ENCODE data around the gene DCAF7.

DCAF7 gene

DNA sequence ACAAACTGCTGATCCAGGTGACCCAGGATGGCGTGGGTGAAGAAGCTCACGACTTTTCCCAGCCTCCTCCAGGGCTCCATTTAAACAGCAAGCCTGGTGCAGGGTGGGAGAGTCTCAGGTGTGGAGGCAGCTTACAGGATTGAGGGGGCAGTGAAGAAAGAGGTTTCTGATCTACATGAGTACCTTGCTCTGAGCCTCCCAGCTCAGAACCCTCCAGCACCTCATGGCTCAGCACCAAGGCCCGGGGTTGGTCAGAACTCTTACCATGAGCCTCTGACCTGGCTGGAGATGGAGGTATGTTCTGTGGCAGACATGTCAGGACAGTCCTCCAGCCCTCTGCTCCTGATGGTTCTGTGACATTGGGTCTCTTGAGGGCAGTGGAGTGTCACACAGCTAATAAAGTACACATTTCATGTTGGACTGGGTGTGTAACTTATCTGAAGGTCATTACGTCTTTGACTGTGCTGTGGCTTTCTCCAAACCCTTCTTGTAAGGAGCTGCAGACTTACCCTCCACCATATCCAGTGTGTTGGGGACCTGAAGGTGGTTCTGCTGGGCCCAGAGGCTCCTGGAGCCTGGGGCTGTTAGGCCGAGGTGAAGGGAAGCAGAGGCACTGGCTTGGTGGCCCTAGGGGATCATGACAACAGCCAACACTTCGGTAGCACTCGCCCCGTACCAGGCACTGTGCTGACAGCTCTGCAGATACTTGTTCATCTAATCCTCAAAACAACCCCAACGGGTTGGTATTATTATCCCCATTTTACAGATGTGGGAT, 3.8 kb upstream of the DCAF7 start:
- no peak for DNase-seq

DNA sequence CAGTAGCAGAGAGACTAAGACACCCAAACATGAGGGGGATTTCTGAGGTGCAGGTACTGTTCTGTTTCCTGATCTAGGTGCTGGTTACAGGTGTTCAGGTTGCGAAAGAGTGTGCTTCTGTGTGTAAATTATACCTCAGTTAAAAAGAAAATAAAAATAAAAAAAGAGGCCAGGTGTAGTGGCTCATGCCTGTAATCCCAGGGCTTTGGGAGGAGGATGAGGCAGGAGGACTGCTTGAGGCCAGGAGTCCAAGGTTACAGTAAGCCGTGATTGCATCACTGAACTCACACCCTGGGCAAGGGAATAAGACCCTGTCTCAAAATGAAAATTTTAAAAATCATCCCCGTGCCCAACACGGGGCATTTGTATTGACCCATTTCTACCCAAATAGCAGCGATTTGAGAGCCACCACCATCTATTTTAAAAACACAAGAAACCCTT, 3.2 kb upstream of the DCAF7 start:
- DNase-seq = no peak

DNA sequence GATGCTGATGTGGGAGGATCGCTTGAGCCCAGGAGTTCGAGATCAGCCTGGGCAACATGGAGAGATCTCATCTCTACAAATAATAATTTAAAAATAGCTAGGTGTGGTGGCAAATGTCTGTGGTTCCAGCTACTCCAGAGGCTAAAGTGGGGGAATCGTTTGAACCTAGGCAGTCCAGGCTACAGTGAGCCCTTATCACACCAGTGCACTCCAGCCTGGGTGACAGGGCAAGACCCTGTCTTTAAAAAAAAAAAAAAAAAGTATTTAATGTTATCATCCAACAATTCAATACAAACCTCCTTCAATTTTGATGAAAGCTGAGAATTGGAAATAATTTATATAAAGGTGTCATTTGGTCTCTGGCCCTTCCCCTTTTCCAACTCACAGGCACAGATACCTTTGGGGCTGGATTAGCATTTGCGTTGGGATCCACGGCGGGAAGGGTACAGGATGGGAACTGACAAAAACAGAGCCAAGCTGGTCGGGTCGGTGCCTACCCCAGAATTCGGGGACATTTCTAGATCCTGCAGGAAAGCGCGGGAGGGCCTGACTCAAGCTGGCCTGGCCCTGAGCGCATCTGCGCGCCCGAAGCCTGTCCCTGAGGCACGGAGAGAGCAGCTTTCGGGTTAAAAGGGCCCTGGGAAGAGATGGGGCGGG, 860 bp upstream of the DCAF7 start:
- DNase-seq = peak; percentile 78

DNA sequence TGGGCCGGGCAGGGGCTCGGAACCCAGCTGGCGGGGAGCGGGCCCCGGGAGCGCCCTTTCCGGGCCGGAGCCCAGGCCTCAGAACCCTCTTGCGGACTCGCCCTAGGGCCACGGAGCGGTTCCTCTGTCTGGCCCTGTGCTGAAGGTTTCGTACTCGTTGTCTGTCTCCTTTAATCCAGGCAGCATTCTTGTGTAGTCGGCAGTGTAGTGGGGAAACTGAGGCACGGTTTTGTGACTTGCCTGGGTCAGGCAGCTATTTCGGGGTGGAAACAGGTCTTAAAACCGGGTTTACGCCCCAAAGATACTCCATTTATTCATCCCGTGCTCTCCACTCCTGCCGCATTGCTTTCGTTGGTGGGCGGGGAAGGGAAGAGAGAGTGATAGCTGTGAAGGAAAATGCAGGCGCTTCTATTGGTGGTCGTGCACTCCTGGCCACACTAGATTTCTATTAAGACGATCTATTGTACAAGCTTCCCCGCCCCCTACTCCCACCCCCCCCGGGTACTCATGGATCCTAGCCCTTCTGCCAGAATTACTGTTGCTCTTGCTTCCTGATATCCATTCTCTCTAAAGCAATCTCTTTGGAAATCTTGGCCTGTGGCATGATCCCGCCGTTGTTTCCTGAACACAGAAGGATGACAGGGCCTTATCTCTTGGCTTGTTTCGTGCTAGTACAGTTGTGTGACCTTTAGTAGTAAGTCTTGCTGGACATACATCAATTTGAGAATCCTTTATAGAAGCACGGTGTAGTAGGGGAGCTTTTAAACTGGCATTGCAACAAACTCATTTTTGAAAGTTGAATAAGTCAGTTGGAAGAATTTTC, 751 bp downstream of the DCAF7 start:
- DNase-seq = peak; percentile 93

DNA sequence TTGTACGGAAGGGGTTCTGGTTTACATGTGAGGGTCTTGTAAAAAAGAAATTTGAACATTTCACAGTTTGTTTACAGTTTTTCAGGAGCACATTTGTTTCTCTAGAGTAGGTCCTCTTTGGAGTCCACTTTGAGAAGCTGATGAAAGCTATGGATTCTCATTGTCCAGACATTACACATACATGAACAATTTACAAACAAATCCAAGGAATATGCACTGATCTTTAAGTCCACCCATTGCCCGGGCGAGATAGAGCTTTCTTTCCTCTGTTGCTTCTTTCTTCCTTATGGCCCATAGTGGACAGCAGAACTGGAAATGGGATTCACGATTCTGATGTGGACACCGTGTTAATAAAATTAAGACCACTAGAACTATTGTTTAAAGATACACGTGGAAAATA, 1.9 kb downstream of the DCAF7 start:
- no peak for DNase-seq

DNA sequence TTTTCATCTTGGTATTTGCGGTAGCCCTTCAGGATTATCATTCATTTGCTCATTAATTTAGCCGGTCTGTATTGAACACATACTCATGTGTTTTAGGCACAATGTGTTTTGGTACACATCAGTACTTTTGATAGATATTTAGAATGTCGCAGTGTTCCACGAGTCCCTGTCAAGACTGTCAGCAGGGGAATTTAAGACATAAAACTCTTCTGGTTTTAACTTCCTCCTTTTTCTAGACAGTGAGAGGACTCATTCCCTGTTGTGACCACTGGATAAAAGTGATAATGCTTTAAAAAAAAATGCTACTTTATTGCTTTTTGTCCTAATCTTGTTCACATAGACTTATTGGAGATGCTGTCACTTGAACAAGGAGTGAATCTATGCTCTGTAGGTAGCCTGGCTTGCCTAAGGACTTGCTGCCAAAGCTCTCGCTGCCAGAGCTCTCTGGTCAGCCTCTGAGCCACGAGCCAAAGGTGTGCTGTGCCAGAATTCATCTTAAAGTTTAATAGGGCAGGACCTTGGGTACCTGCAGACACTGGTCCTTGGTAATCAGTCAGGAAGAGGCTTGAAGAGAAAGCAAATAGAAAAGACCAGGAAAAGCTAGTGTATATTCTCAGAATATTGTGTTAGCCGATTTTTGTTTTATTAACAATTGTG, 5.4 kb downstream of the DCAF7 start:
- no peak for DNase-seq

DNA sequence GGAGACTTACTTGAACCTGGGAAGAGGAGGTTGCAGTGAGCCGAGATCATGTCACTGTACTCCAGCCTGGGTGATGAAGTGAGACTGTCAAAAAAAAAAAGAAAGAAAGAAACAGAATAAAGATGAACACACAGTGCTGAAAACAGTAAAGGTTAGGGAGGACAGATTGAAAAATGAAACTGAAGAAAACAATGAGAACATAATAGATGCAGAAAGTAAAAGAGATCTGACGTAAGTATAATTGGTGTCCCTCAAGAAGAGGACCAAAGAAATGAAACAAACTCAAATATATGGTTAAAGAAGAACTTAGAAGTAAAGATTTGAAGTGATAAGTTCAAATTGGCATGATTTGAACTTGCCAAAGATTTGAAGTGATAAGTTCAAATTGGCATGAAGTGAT, 7.1 kb downstream of the DCAF7 start:
- DNase-seq = no peak

DNA sequence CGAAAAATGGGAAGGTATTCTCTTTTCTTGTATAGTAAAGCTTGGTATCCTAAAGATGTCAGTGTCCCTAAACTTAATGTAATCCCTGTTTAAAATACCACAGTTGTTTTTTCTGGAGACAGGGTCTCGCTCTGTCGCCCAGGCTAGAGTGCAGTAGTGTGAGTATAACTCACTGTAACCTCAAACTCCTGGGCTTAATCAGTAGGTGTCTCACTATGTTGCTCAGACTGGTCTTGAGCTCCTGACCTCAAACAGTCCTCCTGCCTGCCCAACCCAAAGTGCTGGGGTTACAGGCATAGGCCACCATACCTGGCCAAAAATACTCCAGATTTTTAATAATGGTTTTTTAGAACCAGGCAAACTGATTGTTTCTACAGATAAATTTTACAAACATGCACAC, 8.2 kb downstream of the DCAF7 start:
- no peak for DNase-seq

DNA sequence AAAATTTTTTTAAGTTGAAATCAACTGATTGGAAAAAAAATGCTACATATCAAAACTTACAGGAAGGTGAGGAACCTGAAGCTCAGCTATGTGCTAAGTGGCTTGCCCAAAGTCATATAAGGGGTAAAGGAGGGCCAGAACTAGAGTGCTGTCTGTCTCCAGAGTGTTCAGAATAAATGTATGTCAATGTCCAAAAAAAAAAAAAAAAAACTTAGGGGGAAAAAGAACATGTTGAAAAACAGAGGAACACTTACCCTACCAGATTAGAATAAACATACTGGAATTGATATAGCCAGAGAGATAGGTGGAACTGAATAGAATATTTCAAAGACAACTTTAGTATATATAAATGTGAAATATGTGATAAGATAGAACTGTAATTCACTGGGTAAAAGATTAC, 11.5 kb downstream of the DCAF7 start:
- no peak for DNase-seq

DNA sequence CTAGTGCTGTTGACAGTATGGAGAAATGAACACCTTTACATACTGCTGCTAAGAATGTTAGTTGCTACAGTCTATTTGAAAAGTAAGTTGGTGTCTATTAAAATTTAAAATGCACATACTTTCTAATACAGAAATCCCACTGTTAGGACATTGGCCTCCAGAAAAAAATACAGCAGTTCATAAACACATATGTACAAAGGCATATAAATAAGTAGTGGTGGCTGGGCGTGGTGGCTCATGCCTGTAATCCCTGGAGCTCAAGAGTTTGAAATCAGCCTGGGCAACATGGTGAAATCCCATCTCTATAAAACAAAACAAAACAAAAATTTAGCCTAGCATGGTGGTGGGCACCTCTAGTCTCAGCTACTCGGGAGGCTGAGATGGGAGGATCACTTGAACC, 13.1 kb downstream of the DCAF7 start:
- DNase-seq = no peak

DNA sequence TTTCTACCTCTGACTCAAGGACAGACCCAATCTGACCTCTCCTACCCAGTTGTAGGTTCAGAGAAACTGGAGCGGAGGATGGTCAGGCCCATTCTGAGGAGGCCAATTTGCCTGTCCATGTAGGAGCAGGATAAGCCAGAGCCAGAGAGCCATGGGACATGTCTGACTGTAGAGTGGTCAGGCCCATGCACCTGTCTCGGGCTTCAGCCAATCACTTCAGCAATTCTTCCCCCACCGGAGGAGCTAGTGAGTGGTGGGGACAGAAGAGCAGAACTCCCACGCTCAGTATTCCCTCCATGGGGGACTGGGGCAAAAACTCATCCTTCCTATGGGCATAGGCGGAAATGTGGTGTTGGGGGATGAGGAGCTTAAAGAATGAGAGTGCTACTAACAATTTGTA, 14.3 kb downstream of the DCAF7 start:
- no peak for DNase-seq

DNA sequence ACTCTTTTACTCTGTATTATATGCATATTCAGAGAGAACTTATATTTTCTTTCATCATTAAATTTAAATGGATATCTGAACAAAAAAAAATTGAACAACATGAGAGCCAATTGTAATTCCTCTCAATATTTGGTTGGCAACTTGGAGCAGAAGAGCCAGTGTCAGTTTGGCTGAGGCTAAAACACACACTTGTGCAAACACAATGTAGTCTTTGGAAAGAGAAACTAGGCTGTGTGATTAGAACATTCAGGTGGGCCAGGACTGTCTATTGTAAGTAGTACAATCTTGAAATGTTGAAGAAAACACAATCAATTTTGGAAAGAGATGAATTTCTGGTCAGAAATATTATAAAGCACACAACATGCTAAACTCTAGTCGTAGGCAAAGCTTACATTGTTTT, 17.0 kb downstream of the DCAF7 start:
- no peak for DNase-seq

DNA sequence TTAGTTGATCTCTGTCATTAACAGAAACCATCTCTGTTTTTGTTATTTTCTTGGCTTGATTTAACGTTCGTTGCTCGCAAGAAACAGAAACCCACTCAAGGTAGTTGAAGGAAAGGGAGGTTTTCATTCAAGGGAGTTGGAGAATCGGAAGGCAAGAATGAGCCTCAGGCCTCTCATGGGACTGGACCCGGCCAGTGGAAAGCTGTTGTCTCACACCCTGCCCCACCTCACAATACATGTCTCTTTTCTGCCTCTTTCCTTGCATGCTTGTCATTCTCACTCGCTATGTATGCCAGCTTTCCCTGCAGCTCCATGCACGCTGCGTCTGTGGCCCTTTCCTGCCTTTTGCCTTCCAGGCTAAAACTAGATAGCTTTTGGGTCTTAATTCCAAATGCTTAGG, 18.3 kb downstream of the DCAF7 start:
- no peak for DNase-seq

DNA sequence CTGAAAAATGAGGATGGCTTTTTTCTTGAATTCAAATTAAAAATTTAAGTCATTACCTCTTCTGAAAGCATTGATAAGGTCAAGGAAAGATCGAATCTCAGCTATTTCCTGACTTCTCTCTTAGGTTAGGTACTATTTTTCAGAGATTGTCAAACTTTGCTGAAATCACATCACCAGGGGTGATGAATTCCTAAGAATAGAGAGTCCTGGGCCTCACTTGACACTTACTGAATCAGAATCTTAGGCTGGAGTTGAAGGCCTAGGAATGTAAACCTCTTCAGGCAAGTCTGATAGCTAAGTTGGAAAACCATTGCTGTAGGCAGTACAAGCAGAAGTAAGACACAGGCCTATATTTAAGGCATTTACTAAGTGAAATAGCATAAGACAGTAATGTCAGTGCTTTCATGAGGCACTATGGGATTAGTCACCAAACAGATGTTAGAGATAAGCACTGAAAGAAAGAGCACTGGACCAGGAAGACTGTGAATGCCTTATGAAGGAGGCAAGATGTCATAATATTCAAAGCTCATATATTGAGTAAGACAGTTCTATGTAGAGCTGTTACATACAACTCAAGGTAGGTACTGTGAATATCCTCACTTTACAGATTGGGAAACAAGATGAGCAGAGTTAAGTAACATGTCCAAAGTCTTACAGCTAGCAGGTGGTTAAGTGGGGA, 21.5 kb downstream of the DCAF7 start:
- DNase-seq = peak; percentile 29

DNA sequence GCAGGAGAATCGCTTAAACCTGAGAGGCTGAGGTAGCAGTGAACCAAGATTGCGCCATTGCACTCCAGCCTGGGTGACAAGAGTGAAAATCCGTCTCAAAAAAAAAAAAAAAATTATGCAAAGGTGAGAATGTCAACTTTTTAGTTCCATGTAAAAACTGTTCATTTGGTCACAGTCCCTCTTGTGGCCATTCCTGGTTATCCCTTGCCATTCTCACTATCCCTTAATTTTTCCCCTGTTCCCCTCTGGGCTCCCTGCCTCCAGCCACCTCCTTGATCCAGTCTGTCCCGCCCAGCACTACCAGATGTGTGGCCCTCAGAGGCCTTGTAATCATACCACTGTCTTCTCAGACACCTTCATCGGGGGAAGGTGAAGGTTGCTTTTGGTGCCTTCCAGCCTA, 23.4 kb downstream of the DCAF7 start:
- DNase-seq = no peak

DNA sequence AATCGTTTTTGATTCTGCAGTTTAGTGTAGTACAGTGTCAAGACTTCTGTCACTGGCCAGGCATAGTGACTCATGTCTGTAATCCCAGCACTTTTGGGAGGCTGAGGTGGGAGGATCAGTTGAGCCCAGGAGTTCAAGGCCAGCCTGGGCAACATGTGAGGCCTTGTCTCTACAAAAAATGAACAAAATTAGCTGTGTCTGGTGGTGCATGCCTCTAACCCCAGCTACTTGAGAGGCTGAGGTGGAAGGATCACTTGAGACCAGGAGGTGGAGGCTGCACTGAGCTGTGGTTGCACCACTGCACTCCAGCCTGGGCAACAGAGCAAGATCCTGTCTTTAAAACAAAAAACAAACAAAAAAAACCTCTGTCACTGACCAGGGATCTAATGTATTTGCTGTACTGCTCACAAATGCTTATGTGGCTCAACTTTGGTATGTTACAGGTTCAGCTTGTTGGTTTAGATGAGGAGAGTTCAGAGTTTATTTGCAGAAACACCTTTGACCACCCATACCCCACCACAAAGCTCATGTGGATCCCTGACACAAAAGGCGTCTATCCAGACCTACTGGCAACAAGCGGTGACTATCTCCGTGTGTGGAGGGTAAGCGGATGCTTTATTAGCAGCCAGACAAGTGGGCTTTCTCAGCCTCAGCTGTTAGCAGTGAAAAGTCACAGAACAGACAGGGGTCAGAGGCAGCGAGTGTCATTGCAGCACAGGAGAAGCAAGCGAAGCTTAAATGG, 27.9 kb downstream of the DCAF7 start:
- DNase-seq = no peak

DNA sequence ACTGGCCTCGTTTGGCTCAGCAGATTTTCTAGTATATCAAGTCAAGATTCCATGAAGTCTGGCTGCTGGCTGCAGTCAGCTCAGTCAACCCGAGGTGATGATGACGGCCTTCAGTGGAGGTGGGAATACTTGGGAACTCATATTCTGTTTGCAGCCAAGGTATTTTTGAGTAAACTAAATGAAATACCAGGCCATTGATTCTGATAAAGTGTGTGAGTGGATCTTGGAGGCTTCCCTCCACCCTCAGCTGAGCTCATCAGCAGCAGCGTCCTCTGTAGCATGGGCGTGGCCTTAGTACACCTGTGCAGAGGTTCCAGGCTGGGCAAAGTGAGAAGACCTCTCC, 28.5 kb downstream of the DCAF7 start:
- DNase-seq = no peak

DNA sequence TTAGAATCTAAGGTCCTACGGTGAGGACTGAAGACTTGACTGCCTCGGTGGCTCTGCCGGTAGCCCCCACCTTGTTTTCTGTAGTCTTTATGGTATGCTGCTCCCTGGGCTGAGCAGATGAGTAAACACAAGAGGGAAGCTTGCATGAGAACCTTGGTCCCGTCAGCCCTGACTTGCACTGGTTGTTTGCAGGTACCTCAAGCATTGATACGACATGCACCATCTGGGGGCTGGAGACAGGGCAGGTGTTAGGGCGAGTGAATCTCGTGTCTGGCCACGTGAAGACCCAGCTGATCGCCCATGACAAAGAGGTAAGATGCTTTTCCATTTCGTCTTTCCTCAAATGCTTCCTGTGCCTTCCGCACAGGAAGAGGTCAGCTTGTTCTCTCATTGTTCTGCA, 29.4 kb downstream of the DCAF7 start:
- DNase-seq = no peak

DNA sequence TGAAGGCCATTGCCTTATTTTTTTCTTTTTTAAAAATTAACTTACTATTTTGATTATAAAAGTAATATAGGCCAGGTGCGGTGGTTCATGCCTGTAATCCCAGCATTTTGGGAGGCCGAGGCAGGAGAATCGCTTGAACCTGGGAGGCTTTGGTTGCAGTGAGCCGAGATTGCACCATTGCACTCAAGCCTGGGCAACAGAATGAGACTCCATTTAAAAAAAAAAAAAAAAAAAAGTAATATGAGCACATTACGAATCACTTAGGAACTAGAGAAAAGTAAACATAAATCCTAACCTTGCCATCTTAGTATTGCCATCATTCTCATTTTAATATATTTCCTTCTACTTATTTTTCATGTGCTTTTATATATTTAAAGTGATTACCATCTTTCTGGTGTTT, 37.5 kb downstream of the DCAF7 start:
- no peak for DNase-seq

DNA sequence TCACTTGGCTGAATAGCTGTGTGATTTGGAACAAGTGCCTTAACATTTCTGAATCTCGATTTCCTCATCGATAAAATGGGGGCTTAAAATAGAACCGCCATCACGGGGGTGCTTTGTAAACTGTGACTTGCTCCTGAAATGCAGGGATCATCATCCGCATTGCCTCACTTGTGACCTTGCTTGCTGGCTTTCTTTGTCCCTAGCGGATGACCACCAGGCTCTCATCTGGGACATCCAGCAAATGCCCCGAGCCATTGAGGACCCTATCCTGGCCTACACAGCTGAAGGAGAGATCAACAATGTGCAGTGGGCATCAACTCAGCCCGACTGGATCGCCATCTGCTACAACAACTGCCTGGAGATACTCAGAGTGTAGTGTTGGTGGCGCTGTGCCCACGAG, 38.5 kb downstream of the DCAF7 start:
- no peak for DNase-seq

DNA sequence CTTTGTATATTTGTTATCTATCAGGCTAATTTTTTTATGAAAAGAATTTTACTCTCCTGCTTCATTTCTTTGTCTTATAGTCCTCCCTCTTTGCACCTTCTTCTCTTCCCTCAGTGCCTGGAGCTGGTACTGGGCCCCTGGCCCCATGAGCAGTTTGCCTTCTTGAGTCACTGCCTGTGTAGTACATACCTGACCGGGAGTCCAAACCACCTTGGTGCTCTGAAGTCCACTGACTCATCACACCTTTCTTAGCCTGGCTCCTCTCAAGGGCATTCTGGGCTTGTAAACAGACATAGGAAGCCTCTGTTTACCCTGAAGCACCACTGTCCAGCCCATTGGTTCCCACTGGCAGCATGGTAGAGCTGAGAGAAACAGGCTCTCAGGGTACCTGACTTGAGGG, 39.4 kb downstream of the DCAF7 start:
- no peak for DNase-seq

DNA sequence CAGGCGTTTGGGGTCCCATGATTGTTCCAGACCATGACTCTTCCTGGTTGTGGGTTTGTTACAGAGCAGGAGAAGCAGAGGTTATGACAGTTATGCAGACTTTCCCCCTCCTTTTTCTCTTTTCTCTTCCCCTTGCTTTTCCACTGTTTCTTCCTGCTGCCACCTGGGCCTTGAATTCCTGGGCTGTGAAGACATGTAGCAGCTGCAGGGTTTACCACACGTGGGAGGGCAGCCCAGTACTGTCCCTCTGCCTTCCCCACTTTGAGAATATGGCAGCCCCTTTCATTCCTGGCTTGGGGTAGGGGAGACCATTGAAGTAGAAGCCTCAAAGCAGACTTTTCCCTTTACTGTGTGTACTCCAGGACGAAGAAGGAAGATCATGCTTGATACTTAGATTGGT, 42.5 kb downstream of the DCAF7 start:
- DNase-seq = no peak
